Activated naive CD4-positive, alpha-beta T cell treated with anti-CD3 and anti-CD28 coated beads, Interleukin-2, amount 50 U/mL, for 24 hours (primary cell): Measurements from ENCODE around the gene SEM1.
"Not testable (repeated sequence)": the region's sequence is repeated elsewhere in the genome, so short reads cannot be mapped to it uniquely, and the experiment has no call there.

ENCODE experiments used
- H3K27ac Mint-ChIP-seq: one replicate; pipeline ENCODE4 v1.8.0; 2021; ENCODE audit warnings: mild to moderate bottlenecking, mixed read lengths
- H3K27me3 Mint-ChIP-seq: one replicate; pipeline ENCODE4 v1.8.0; 2021; ENCODE audit warnings: mixed read lengths
- H3K36me3 Mint-ChIP-seq: one replicate; pipeline ENCODE4 v1.8.0; 2021; ENCODE audit warnings: mixed read lengths
- H3K4me1 Mint-ChIP-seq: one replicate; pipeline ENCODE4 v1.8.0; 2021; ENCODE audit warnings: mixed read lengths
- H3K4me3 Mint-ChIP-seq: one replicate; pipeline ENCODE4 v1.8.0; 2021; ENCODE audit warnings: mild to moderate bottlenecking, mixed read lengths
- H3K9me3 Mint-ChIP-seq: one replicate; pipeline ENCODE4 v1.8.0; 2021; ENCODE audit warnings: mixed read lengths

SEM1 gene

GRCh38 chr7:96657347-96658021 is 52.2 kb downstream of the SEM1 start:
- Mint-ChIP-seq H3K4me3 (no peak overlapping the region), H3K4me1 (no peaks in the 10 kb centered on the region), H3K9me3 (peaks cover 5% of the 10 kb centered on the region), H3K27ac (no peak overlapping the region), H3K27me3 (no peaks in the 10 kb centered on the region), H3K36me3 (peaks cover 6% of the 10 kb centered on the region)

- Mint-ChIP-seq H3K27me3 (no peaks in the 10 kb centered on the region), H3K4me3 (no peak overlapping the region), H3K9me3 (peaks cover 5% of the 10 kb centered on the region)
Measured at GRCh38 chr7:96655956-96656355, 53.7 kb downstream of the SEM1 start.

GRCh38 chr7:96654630-96655188 is 54.9 kb downstream of the SEM1 start:
- H3K27me3 Mint-ChIP-seq = no peaks in the 10 kb centered on the region
- no peaks in the 10 kb centered on the region for H3K4me1 Mint-ChIP-seq
- peaks cover 8% of the 10 kb centered on the region for H3K36me3 Mint-ChIP-seq
- peaks cover 5% of the 10 kb centered on the region for H3K9me3 Mint-ChIP-seq
- H3K4me3 Mint-ChIP-seq = no peak overlapping the region
- no peak overlapping the region for H3K27ac Mint-ChIP-seq

More at GRCh38 chr7:96655956-96656355, 53.7 kb downstream of the SEM1 start:
- Mint-ChIP-seq H3K36me3 (peaks cover 6% of the 10 kb centered on the region), H3K4me1 (no peaks in the 10 kb centered on the region), H3K27ac (no peak overlapping the region)

DNA sequence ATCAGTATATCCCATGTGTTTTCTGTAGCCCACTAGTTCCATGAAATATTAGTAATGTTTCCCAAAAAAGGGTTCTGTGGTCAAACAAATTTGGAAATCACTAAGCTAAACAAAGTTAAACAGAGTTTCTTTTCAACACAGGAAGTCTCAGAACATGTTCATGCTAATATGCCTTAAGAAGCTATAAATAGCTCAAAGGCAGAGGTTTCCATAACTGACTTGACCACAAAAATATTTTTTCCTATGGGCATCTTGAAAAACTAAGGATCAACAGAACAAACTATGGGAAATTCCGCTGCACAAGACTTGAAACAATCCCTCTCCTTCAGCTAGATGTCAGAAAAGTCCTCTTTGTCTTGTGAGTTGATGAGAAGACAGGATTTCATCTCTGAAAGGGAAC is 59.7 kb downstream of the SEM1 start:
- no peak overlapping the region for H3K4me3 Mint-ChIP-seq
- no peak overlapping the region for H3K27ac Mint-ChIP-seq
- H3K36me3 Mint-ChIP-seq = peaks cover 15% of the 10 kb centered on the region
- no peaks in the 10 kb centered on the region for H3K27me3 Mint-ChIP-seq
- peaks cover 5% of the 10 kb centered on the region for H3K9me3 Mint-ChIP-seq
- no peaks in the 10 kb centered on the region for H3K4me1 Mint-ChIP-seq

GRCh38 chr7:96648784-96649183 is 60.9 kb downstream of the SEM1 start:
- H3K27ac Mint-ChIP-seq = no peak overlapping the region
- no peaks in the 10 kb centered on the region for H3K27me3 Mint-ChIP-seq
- H3K4me3 Mint-ChIP-seq = no peak overlapping the region
- peaks cover 20% of the 10 kb centered on the region for H3K36me3 Mint-ChIP-seq
- peaks cover 5% of the 10 kb centered on the region for H3K9me3 Mint-ChIP-seq
- no peaks in the 10 kb centered on the region for H3K4me1 Mint-ChIP-seq

- Mint-ChIP-seq H3K27me3 (no peaks in the 10 kb centered on the region), H3K36me3 (peaks cover 22% of the 10 kb centered on the region), H3K27ac (no peak overlapping the region), H3K4me1 (no peaks in the 10 kb centered on the region), H3K9me3 (peaks cover 1% of the 10 kb centered on the region), H3K4me3 (no peak overlapping the region)
Measured at GRCh38 chr7:96647733-96648132, 61.9 kb downstream of the SEM1 start.

DNA sequence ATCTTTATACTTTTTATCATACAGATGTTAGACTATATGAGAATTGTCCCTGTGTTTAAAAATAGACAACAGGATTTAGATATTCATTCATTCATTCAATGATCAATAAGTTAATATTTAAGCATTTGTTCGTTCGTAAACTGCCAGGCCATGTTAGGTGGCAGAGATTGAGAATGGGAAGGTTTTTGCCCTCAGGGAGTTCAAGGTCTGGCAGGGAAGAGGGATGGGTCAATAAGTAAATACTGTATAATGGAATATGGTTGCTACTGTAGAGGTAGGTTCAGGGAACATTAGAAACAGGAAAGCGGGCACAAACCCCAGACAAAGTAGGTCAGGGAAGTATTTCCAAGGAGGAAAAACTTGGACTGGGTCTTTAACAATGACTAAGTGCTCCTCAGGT is 64.6 kb downstream of the SEM1 start:
- H3K9me3 Mint-ChIP-seq = no peaks in the 10 kb centered on the region
- no peak overlapping the region for H3K4me3 Mint-ChIP-seq
- H3K27ac Mint-ChIP-seq = no peak overlapping the region
- H3K36me3 Mint-ChIP-seq = peaks cover 19% of the 10 kb centered on the region
- no peaks in the 10 kb centered on the region for H3K27me3 Mint-ChIP-seq
- H3K4me1 Mint-ChIP-seq = no peaks in the 10 kb centered on the region

DNA sequence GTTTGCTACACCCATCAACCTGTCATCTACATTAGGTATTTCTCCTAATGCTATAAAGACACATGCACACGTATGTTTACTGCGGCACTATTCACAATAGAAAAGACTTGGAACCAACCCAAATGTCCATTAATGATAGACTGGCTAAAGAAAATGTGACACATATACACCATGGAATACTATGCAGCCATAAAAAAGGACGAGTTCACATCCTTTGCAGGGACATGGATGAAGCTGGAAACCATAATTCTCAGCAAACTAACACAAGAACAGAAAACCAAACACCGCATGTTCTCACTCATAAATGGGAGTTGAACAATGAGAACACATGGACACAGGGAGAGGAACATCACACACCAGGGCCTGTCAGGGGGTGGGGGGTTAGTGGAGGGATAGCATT is 66.2 kb downstream of the SEM1 start:
- not testable (repeated sequence) for H3K4me1 Mint-ChIP-seq, H3K27ac Mint-ChIP-seq, H3K4me3 Mint-ChIP-seq, H3K27me3 Mint-ChIP-seq, H3K9me3 Mint-ChIP-seq
- H3K36me3 Mint-ChIP-seq = peaks cover 14% of the 10 kb centered on the region

GRCh38 chr7:96640054-96640453 is 69.6 kb downstream of the SEM1 start:
- Mint-ChIP-seq H3K4me1 (no peaks in the 10 kb centered on the region), H3K27ac (no peak overlapping the region), H3K27me3 (no peaks in the 10 kb centered on the region), H3K9me3 (no peaks in the 10 kb centered on the region), H3K36me3 (peaks cover 12% of the 10 kb centered on the region), H3K4me3 (no peak overlapping the region)
